OCI-LY1 (cell line): ENCODE results near the gene EOLA1.

Experiments used
- CTCF ChIP-seq: fragments of 200-600 bp; sonication (generic), shearing (Covaris generic); IDR thresholded peaks from 2 replicates; pipeline ENCODE4 v1.5.1; 2017; ENCODE audit warnings: mild to moderate bottlenecking, antibody characterized with exemption, low read length, moderate library complexity, mixed read lengths
- EZH2 ChIP-seq: fragments of 200-600 bp; sonication (generic), shearing (Covaris generic); IDR thresholded peaks from 2 replicates; pipeline ENCODE4 v1.8.0; 2017; ENCODE audit warnings: borderline replicate concordance, mixed run types, mild to moderate bottlenecking, antibody characterized with exemption, low read length, moderate library complexity, mixed read lengths

- TF ChIP-seq CTCF (no peak), EZH2 (no peak)
These were observed 31.9 kb downstream of the EOLA1 start for GRCh38 chrX:149572743-149573142.
